CD4-positive, alpha-beta T cell treated with Interleukin-17A for 4 hours (primary cell): ENCODE results near the gene OSER1.

Experiments
- DNase-seq: peaks from one replicate; pipeline ENCODE4 v3.0.0-alpha.2; 2020; ENCODE audit warnings: mixed read lengths

Gene OSER1

GRCh38 chr20:44173116-44173515 is 37.5 kb downstream of the OSER1 start:
- no peak for DNase-seq

- DNase-seq = no peak
Measured at GRCh38 chr20:44172572-44172950, 38.0 kb downstream of the OSER1 start.

- no peak for DNase-seq
Measured at GRCh38 chr20:44171775-44172571, 38.6 kb downstream of the OSER1 start.

- no peak for DNase-seq
Measured at GRCh38 chr20:44170816-44171410, 39.7 kb downstream of the OSER1 start.

- DNase-seq = no peak
Measured at GRCh38 chr20:44167736-44168135, 42.8 kb downstream of the OSER1 start.

- DNase-seq = no peak
Measured at GRCh38 chr20:44166477-44166876, 44.1 kb downstream of the OSER1 start.

GRCh38 chr20:44166008-44166407 is 44.6 kb downstream of the OSER1 start:
- DNase-seq = no peak

GRCh38 chr20:44160133-44160532 is 50.4 kb downstream of the OSER1 start:
- no peak for DNase-seq

GRCh38 chr20:44159711-44160110 is 50.9 kb downstream of the OSER1 start:
- DNase-seq = no peak

GRCh38 chr20:44159125-44159524 is 51.4 kb downstream of the OSER1 start:
- DNase-seq = no peak

GRCh38 chr20:44157061-44157460 is 53.5 kb downstream of the OSER1 start:
- DNase-seq = no peak

- DNase-seq = no peak
Measured at GRCh38 chr20:44154521-44155001, 56.0 kb downstream of the OSER1 start.

- peak; percentile 40 for DNase-seq
Measured at GRCh38 chr20:44153636-44154043, 56.9 kb downstream of the OSER1 start.

- no peak for DNase-seq
Measured at GRCh38 chr20:44151621-44152416, 58.8 kb downstream of the OSER1 start.

- no peak for DNase-seq
Measured at GRCh38 chr20:44146272-44146671, 64.3 kb downstream of the OSER1 start.
